ENCODE measurements around the gene ZNF221. TPM values are rescaled to one million over a fixed set of nuclear protein-coding genes. Genes with fewer than 3 reads are reported as not detected.
A peak's percentile ranks its signal among the peaks of the same experiment; 100 is the strongest.

ZNF221 gene
- total RNA-seq, 1 experiment from 2014 or later, result 2.8 TPM

DNA sequence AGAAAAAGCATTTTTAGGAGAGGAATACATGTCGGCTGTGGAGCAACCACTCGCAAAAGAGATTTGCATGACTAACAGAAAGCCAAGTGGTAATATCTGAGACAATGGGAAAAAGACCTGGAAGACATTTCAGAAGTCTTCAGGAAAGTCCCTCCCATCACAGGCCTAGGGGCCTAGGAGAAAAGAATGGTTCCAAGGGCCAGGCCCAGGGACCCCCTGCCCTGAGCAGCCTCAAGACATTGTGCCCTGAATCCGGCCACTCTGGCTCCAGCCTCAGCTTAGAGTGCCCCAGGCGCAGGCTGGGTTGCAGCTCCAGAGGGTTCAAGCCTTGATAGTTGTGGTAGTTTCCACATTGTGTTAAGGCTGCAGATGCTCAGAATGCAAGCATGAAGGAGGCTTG is 9.4 kb downstream of the ZNF221 start:
- TF ChIP-seq TCF7L2 (IDR thresholded peaks at IDR 0.05; ENCODE audit: low read depth, low read length) (no peak), SIN3A (IDR thresholded peaks at IDR 0.05; ENCODE audit: borderline replicate concordance, insufficient read depth, low read depth, low read length) (no peak), POLR2AphosphoS5 (IDR thresholded peaks at IDR 0.05; ENCODE audit: low read depth, low read length) (no peak), CTCF (IDR thresholded peaks at IDR 0.05) (no peak), REST (IDR thresholded peaks at IDR 0.05; ENCODE audit: insufficient read depth in 1 of 2, low read depth in 2 of 2, low read length in 1 of 2) (no peak)
- Histone ChIP-seq H3K27me3 (ENCODE audit: control insufficient read depth, insufficient read depth, low read length) (no peaks in the 10 kb centered on the region), H3K4me3 (ENCODE audit: low read depth in 2 of 2, low read length in 2 of 2) (no peak overlapping the region), H3K27ac (ENCODE audit: low read length) (no peak overlapping the region), H3K36me3 (ENCODE audit: control insufficient read depth, insufficient read depth, low read length) (no peaks in the 10 kb centered on the region), H3K9me3 (ENCODE audit: control insufficient read depth, insufficient read depth, low read depth, low read length) (peaks cover 30% of the 10 kb centered on the region; the same call in 1 of the 2 replicates), H3K4me1 (ENCODE audit: control insufficient read depth, insufficient read depth, low read length) (no peaks in the 10 kb centered on the region)
- POLR2A ChIA-PET, result no interaction called here
- in situ Hi-C loops (cut with HindIII; ENCODE audit: low pct_unique_long_range_greater_than_20kb, low sequenced_read_pairs), result no loop called here
- intact Hi-C loops (cut with micrococcal nuclease; ENCODE audit: unreplicated experiment), result no loop called here
- DNase-seq (ENCODE audit: low read depth, low spot score) (no peak), ATAC-seq (no peak)
- CTCF ChIA-PET, result no interaction called here
- no TSS peak for BruUV-seq (replicated peaks)

GRCh38 chr19:43966079-43966694 is 15.2 kb downstream of the ZNF221 start:
- DNase-seq (ENCODE audit: low read depth, low spot score), result no peak

More at GRCh38 chr19:43966079-43966694, 15.2 kb downstream of the ZNF221 start:
- Histone ChIP-seq H3K27ac (ENCODE audit: low read length) (no peak overlapping the region), H3K27me3 (ENCODE audit: control insufficient read depth, insufficient read depth, low read length) (no peaks in the 10 kb centered on the region), H3K4me3 (ENCODE audit: low read depth in 2 of 2, low read length in 2 of 2) (no peak overlapping the region), H3K9me3 (ENCODE audit: control insufficient read depth, insufficient read depth, low read depth, low read length) (peaks cover 61% of the 10 kb centered on the region; the same call in 1 of the 2 replicates), H3K36me3 (ENCODE audit: control insufficient read depth, insufficient read depth, low read length) (no peaks in the 10 kb centered on the region), H3K4me1 (ENCODE audit: control insufficient read depth, insufficient read depth, low read length) (no peaks in the 10 kb centered on the region)
- CTCF ChIA-PET, result no interaction called here
- TF ChIP-seq TCF7L2 (IDR thresholded peaks at IDR 0.05; ENCODE audit: low read depth, low read length) (no peak), REST (IDR thresholded peaks at IDR 0.05; ENCODE audit: insufficient read depth in 1 of 2, low read depth in 2 of 2, low read length in 1 of 2) (no peak), SIN3A (IDR thresholded peaks at IDR 0.05; ENCODE audit: borderline replicate concordance, insufficient read depth, low read depth, low read length) (no peak), CTCF (IDR thresholded peaks at IDR 0.05) (no peak), POLR2AphosphoS5 (IDR thresholded peaks at IDR 0.05; ENCODE audit: low read depth, low read length) (no peak)
- ATAC-seq, result no peak
- POLR2A ChIA-PET, result no interaction called here
- intact Hi-C loops (cut with micrococcal nuclease; ENCODE audit: unreplicated experiment) (no loop called here), in situ Hi-C loops (cut with HindIII; ENCODE audit: low pct_unique_long_range_greater_than_20kb, low sequenced_read_pairs) (no loop called here)
- BruUV-seq (replicated peaks), result TSS peak; percentile 37
